Smooth muscle cell (in vitro differentiated cells): Measurements from ENCODE around the gene GPHN. TPM values are rescaled to one million over a fixed set of nuclear protein-coding genes. Genes with fewer than 3 reads are reported as not detected.
A peak's percentile ranks its signal among the peaks of the same experiment; 100 is the strongest.

Experiments used
- DNase-seq: peaks from one replicate; lab custom pipeline; 2025; ENCODE audit not compliant: unreplicated experiment; lab: John Stamatoyannopoulos, UW
- H2AFZ ChIP-seq: fragments of 200-600 bp; sonication (generic); 2 replicates; pipeline ENCODE4 v1.6.0; 2016; ENCODE audit warnings: antibody characterized with exemption, low read depth, mild to moderate bottlenecking
- H3F3A ChIP-seq: fragments of 200-600 bp; sonication (generic); 2 replicates; pipeline ENCODE4 v1.6.0; 2017; ENCODE audit warnings: antibody characterized with exemption, low read depth
- H3K27ac ChIP-seq: fragments of 200-600 bp; sonication (generic); 2 replicates; pipeline ENCODE4 v1.5.1; 2016; ENCODE audit warnings: low read depth, mild to moderate bottlenecking
- H3K27me3 ChIP-seq: fragments of 200-600 bp; sonication (generic); 2 replicates; pipeline ENCODE4 v1.6.1; 2016; ENCODE audit warnings: low read depth, mild to moderate bottlenecking
- H3K36me3 ChIP-seq: fragments of 200-600 bp; sonication (generic); 2 replicates; pipeline ENCODE4 v1.5.1; 2016; ENCODE audit warnings: low read depth
- H3K4me1 ChIP-seq: fragments of 200-600 bp; sonication (generic); 2 replicates; pipeline ENCODE4 v1.5.1; 2016; ENCODE audit warnings: low read depth
- H3K4me2 ChIP-seq: fragments of 200-600 bp; sonication (generic); 2 replicates; pipeline ENCODE4 v1.6.0; 2016; ENCODE audit warnings: mild to moderate bottlenecking
- H3K4me3 ChIP-seq: fragments of 200-600 bp; sonication (generic); 2 replicates; pipeline ENCODE4 v1.5.1; 2016; ENCODE audit warnings: mild to moderate bottlenecking
- H3K79me2 ChIP-seq: fragments of 200-600 bp; sonication (generic); 2 replicates; pipeline ENCODE4 v1.6.0; 2016; ENCODE audit warnings: low read depth, mild to moderate bottlenecking
- H3K9ac ChIP-seq: fragments of 200-600 bp; sonication (generic); 2 replicates; pipeline ENCODE4 v1.6.0; 2016; ENCODE audit warnings: low read depth
- H3K9me3 ChIP-seq: fragments of 200-600 bp; sonication (generic); replicated peaks from 2 replicates; pipeline ENCODE4 v1.5.1; 2016; ENCODE audit warnings: low read depth
- H4K20me1 ChIP-seq: fragments of 200-600 bp; sonication (generic); 2 replicates; pipeline ENCODE4 v1.6.0; 2016; ENCODE audit warnings: low read depth
- WGBS: methylation state at CpG from one replicate; pipeline ENCODE4 v1.1.7; 2016; ENCODE audit warnings: low lambda C conversion rate; 5-methylcytosine and 5-hydroxymethylcytosine counted together
- polyA plus RNA-seq: library from polyadenylated mRNA; unstranded; fragments of >200 nt; fragmentation: Nextera tagmentation; extraction: Ambion mirVana; gene quantifications from 2 replicates; pipeline ENCODE4 v1.2.1, GENCODE V29; 2016
- total RNA-seq: library from RNA; depleted of rRNA; stranded (reverse); fragments of >200 nt; gene quantifications from 2 replicates; pipeline ENCODE4 v1.2.3, GENCODE V29; 2014
- TF ChIP-seq, protein P1 (sequence below): fragments of 200-600 bp; sonication (generic); IDR thresholded peaks from 2 replicates; pipeline ENCODE4 v1.5.1; 2017; ENCODE audit warnings: borderline replicate concordance, mild to moderate bottlenecking, antibody characterized with exemption; ENCODE audit not compliant: insufficient read depth, poor library complexity, severe bottlenecking

Gene GPHN
- total and polyA plus RNA-seq, 2 experiments from 2014 or later: 8.6 to 18.9 TPM

DNA sequence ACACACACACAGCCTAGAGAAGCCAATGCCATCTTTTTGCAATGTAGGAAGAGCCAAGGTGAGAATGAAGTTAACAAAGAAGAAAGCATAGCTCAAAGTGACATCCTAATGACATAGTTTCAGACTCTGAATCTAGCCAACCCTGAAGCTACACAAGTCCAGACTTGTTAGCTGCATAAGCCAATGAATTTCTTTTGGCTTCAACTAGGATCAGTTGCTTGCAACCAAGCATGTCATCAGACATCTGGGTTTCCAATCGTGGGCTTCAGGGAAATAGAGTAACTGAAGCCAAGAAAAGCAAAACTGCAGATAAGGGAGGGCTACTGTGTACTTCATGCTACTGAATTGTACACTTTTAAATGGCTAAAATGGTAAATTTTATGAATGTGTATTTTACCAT is 4.4 kb upstream of the GPHN start:
- H3K9me3 ChIP-seq: no peaks in the 10 kb centered on the region
- TF ChIP-seq, protein P1, sequence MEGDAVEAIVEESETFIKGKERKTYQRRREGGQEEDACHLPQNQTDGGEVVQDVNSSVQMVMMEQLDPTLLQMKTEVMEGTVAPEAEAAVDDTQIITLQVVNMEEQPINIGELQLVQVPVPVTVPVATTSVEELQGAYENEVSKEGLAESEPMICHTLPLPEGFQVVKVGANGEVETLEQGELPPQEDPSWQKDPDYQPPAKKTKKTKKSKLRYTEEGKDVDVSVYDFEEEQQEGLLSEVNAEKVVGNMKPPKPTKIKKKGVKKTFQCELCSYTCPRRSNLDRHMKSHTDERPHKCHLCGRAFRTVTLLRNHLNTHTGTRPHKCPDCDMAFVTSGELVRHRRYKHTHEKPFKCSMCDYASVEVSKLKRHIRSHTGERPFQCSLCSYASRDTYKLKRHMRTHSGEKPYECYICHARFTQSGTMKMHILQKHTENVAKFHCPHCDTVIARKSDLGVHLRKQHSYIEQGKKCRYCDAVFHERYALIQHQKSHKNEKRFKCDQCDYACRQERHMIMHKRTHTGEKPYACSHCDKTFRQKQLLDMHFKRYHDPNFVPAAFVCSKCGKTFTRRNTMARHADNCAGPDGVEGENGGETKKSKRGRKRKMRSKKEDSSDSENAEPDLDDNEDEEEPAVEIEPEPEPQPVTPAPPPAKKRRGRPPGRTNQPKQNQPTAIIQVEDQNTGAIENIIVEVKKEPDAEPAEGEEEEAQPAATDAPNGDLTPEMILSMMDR: no peak
- H3K36me3 ChIP-seq: no peaks in the 10 kb centered on the region
- H3K27ac ChIP-seq: no peak overlapping the region
- no peak overlapping the region for H3K9ac ChIP-seq
- WGBS: 67% methylated on average over 1 of the region's 1 CpG
- H2AFZ ChIP-seq: peak overlapping the region; percentile 15
- no peak overlapping the region for H3K4me2 ChIP-seq
- no peaks in the 10 kb centered on the region for H3K27me3 ChIP-seq
- no peak for DNase-seq
- no peaks in the 10 kb centered on the region for H4K20me1 ChIP-seq
- no peak overlapping the region for H3K4me3 ChIP-seq
- H3F3A ChIP-seq: peaks cover 4% of the 10 kb centered on the region
- no peaks in the 10 kb centered on the region for H3K4me1 ChIP-seq
- no peaks in the 10 kb centered on the region for H3K79me2 ChIP-seq

DNA sequence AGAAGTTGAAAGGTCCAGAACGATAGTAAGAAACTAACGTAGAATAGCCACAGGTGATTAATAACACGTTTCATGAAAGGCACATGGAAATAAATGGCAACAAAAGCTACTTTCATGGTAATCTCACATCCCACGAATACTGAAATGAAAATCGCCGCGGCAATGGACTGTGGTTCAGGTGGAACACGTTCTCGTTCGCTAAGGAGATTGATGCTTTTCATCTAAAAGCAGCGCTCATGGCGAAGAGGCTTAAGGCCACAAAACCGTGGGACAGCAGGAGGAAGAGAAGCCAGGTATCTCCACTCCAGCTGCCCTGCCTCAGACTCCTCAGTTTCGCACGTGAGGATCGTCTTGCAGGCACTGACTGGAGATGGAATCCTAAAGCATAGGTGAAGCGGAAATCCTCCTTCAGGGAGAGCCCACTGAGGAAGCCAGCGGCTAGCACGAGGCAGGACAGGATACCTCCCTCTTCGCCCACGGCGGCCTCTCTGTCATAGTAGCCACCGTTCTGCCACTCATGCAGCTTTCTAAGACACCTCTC is 696 bp upstream of the GPHN start:
- Histone ChIP-seq H3K4me1 (peaks cover 6% of the 10 kb centered on the region), H3K9ac (peak overlapping the region; percentile 32), H3K27me3 (peaks cover 22% of the 10 kb centered on the region), H3K9me3 (no peaks in the 10 kb centered on the region), H3K4me3 (peak overlapping the region; percentile 84), H3K27ac (peak overlapping the region; percentile 37), H4K20me1 (peaks cover 28% of the 10 kb centered on the region), H2AFZ (peak overlapping the region; percentile 100), H3F3A (peaks cover 4% of the 10 kb centered on the region), H3K4me2 (peak overlapping the region; percentile 97), H3K36me3 (no peaks in the 10 kb centered on the region), H3K79me2 (peaks cover 24% of the 10 kb centered on the region)
- DNase-seq: no peak
- TF ChIP-seq, protein P1: no peak
- WGBS: 11% methylated on average over 23 of the region's 23 CpGs

DNA sequence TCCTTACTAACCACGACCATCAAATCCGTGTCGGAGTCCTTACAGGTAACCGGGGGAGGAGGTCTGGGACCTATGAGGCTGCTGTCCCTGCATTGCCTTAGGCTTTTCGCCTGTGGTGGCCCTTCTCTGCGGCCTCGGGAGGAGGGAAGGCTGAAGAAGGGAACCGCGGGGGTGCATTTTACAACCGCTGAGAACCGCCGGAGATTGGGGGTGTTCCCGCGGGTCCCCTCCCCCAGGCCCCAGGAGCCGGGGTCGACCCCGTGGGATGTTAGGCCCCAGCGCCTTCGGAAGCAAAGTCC is 549 bp downstream of the GPHN start:
- WGBS: 1% methylated on average over 18 of the region's 19 CpGs
- TF ChIP-seq, protein P1: no peak
- no peak for DNase-seq

More for the DNA sequence above, 549 bp downstream of the GPHN start:
- H4K20me1 ChIP-seq: peaks cover 40% of the 10 kb centered on the region
- peak overlapping the region; percentile 54 for H3K27ac ChIP-seq
- peaks cover 4% of the 10 kb centered on the region for H3F3A ChIP-seq
- H3K36me3 ChIP-seq: no peaks in the 10 kb centered on the region
- peak overlapping the region; percentile 84 for H3K4me3 ChIP-seq
- H3K9ac ChIP-seq: no peak overlapping the region
- peaks cover 33% of the 10 kb centered on the region for H3K79me2 ChIP-seq
- peaks cover 22% of the 10 kb centered on the region for H3K27me3 ChIP-seq
- peaks cover 6% of the 10 kb centered on the region for H3K4me1 ChIP-seq
- H3K9me3 ChIP-seq: no peaks in the 10 kb centered on the region
- H3K4me2 ChIP-seq: peak overlapping the region; percentile 97
- peak overlapping the region; percentile 100 for H2AFZ ChIP-seq
